ENCODE data around the gene WDR87.

WDR87 gene

DNA sequence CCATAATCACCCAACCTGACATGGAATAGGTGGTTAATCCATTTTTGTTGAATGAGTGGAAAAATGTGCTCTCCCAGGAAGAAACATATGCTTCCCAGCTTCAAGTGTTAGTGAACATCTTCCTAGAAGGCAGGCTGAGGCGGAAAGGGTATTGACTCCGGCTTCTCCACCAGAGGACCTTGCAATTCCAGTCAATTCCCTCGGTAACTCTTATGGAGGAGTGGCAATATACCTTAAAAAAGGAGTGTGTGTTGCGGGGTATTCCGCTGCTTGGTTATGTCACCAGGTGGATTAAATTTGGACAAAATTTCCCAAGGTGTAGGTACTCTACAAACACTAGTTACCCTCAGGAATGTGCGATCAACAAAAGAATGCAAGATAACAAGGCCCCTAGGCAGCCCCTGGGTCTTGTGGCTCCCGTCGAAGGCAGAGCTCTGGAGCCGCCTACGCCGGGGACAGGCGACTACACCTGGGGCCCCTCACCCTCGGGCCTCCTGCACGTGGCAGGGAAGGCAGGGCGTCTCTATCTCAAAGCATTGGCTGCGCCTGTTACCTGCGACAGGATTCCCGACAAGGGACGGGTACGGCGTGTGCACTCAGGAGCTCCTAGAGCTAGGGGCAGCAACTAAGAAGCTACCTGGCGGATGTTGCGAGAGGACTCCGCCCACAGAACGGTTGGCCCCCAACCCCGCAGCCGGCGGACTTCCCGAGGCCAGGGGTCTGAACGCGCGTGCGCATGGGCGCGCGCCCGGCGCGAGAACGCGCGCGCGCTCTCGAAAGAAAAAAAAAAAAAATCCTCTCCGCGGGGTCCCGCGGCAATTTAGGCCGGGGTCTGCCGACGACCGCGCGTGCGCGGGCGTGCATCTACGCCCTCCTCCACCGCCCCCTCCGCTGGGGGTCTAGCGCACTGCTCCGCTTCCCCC is at the start of gene WDR87:
TSS of gene WDR87 (minus strand) at position 649 of the 923 bp plus-strand sequence. CDS start 8,355 bp downstream, outside the sequence.
- no peak for DNase-seq (ENCODE audit: low read depth, low spot score)

DNA sequence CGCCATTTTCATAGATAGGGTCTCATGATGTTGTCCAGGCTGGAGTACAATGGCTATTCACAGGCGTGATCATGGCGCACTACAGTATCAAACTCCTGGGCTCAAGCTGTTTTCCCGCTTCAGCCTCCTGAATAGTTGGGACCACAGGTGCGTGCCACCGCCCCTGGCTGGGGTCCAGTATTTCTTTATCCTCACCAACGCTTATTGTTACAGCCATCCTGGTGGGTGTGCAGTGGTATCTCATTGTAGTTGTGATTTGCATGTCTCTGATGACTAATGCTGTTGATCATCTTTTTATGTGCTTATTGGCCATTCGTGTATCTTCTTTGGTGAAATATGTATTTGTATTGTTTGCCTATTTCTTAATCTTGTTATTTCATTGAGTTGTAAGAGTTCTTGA is 49.6 kb upstream of the WDR87 start:
- no peak for DNase-seq (ENCODE audit: low read depth, low spot score)

DNA sequence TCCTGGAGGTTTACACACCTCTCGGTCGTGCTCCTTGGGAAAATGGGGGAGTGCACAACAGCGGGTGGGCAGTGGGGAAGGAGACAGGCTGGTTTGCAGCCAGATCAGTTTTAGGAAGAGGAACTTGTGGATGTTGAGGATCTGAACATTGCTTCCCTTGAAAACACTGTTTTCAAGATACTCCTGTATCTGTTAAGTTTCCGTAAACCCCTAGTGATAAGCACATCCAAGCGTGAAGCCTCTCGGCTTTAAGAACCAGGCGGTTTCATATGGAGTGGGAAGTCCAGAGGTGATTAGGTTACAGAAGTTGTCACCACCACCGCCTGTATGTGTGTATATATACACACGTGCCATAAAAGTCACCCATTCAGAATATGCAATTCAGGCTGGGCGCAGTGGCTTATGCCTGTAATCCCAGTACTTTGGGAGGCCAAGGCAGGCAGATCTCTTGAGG is 48.1 kb upstream of the WDR87 start:
- DNase-seq (ENCODE audit: low read depth, low spot score) = no peak

DNA sequence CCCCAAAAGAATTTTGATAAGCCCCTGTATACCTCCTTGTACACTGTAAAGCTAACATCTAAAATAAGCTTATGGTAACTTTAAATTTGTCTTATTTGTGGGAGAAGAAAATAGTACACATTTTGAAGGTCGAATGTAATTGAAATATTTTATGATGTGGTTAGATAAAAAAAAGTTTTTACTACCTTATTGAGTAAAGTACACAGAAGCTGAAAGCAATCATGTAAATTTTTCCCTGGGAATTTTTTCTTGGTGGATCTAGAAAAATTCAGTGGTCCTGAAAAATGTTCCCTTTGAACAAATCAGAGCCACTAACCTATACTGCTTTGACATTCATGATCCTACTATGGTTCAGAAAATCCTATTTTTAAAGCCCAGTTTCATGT is 47.5 kb upstream of the WDR87 start:
- no peak for DNase-seq (ENCODE audit: low read depth, low spot score)

DNA sequence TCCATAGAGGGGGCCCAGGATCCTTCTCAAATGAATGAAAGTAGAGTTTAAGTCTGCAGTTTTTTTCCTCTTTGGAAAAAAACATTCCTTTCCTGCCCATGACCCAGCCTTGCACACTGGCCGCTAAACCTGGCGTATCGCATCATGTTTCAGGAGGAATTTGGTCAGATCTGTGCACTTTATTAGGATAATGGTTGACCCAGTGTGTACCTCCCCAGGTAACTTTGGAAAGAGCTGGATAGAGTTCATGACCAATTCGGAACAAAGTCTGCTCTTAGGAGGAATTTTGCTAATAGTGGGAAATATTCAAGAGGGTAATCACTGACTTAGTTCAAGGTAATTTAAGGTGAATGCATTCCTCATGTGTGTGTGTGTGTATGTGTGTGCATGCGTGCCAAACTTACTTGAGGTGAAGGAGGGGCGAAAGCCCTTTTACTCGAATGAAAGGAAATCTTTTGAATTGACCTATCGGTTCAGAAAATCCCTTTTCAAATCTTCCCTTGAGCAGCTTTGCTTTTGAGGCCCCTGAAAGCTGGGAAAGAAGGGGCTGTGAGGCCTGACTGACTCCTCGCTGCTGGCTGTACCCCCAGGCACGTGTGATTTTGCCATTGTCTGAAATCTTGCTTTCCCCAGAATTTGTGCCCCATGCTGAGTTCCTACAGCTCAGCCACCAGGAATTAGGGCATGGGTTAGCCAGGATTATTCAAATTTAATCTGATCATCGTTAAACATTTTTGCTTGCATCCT is 47.0 kb upstream of the WDR87 start:
- no peak for DNase-seq (ENCODE audit: low read depth, low spot score)

DNA sequence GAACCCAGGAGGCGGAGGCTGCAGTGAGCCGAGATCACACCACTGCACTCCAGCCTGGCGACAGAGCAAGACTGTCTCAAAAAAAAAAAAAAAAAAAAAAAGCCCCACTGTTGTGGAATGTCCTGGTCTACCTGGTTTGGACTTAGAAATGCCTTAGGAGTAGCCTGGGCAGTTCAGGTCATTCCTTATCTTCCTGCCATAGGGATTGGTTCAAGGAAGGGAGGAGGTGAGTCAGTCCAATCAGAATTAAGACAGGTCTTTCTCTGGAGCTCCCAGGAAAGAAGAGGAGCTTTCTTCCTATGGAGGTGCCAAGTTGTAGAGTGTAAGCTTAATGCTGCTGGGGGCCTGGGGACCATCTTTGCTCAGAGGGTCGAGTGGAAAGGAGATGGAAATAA is 45.4 kb upstream of the WDR87 start:
- DNase-seq (ENCODE audit: low read depth, low spot score) = no peak

DNA sequence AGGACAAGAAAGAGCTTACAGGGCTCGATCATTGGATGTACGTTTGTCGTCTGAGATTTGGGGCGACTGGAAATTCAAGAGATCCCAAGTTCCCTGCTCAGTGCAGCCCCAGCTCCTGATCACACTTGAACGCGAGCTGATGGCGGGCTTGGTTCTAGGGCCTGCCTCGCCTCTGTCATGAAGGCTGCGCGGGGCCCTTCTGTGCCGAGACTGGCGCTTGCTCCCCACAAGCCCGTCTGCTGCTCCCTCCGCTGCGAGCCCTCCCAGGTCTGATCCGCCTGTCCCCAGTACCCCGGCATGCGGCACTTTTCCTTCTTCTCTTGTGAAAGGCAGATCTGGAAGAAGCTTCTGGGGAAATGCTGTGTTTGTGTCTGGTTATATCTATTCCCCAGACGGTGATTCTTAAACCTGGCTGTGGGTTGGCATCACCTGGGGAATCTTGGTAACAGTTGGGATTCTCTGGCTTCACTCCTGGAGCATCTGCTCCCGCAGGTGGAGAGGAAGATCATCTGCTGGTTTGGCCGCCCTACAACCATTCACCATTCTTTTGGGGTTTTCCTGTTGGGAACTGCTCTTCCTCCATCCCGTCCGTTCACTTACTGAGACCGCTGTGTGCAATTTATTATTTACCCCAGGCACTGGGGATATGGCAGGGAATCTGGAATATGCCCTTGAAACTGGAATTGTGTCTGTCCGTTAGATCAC is 44.2 kb upstream of the WDR87 start:
- DNase-seq (ENCODE audit: low read depth, low spot score) = no peak

DNA sequence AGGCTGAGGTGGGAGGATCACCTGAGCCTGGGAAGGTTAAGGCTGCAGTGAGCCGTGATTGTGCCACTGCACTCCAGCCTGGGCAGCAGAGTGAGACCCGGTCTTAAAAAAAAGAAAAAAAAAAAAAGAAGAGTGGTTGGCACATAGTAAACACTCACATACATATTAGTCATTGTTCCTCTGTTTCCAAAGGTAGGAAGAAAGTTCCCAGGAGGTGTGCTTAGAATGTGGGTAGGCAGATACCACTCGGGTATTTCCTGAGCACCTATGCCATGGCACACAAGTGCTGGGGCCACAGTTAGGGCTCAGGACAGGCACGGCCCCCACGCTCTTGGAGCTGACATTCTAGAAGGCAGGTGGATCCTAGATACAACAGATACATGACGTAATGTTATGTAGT is 42.0 kb upstream of the WDR87 start:
- DNase-seq (ENCODE audit: low read depth, low spot score) = no peak

DNA sequence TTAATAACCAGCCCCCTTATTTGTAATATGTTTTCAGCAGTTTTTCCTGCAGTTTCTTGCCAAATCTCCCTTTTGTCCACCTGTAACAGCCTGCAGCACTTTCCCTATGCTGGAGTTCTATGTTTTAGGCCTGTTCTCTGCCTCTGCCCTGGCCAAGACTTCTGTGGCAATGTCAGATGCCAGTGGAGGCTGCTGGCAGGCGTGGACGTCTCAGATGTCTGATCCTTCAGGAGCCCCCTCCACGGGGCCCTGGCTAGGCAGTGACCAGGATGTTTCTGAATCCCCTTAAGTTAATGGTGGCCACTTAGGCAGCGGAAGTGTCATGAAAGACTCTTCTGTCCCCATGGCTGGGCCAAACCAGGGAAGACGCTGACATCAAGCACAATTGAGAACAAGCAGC is 41.4 kb upstream of the WDR87 start:
- no peak for DNase-seq (ENCODE audit: low read depth, low spot score)

DNA sequence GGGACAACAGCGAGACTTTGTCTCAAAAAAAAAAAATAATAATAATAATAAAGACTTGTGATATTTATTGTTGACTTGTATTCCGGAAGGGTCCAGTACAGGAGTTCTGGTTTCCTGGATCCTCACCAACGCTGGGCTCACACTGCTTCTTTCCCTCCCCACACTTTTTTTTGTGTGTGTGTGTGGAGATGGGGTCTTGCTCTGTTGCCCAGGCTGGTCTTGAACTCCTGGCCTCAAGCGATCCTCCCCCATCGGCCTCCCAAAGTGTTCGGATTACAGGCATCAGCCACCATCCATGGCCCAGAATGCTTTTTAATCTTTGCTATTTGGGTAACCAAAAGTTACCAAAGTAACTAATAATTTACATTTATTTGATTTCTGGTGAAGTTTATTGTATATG is 39.7 kb upstream of the WDR87 start:
- DNase-seq (ENCODE audit: low read depth, low spot score) = no peak

DNA sequence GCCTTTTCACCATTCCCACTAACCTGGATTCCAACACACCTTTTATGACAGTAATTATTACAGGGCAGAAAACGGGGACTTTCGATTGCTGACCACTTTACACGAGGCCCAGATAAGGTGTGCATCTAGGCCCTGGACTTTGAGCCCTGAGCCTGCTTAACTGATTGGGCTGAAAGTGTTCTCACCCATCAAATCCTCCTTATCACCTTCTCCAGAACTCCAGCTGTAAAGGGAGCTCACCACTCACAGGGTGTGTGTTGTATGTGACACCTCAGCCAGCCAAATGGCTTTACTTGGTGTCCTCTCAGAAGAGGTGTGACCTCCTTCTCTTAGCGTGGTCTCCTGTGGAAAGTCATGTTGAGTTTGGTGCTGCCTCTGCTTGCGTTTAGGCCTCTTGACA is 37.1 kb upstream of the WDR87 start:
- DNase-seq (ENCODE audit: low read depth, low spot score) = no peak

DNA sequence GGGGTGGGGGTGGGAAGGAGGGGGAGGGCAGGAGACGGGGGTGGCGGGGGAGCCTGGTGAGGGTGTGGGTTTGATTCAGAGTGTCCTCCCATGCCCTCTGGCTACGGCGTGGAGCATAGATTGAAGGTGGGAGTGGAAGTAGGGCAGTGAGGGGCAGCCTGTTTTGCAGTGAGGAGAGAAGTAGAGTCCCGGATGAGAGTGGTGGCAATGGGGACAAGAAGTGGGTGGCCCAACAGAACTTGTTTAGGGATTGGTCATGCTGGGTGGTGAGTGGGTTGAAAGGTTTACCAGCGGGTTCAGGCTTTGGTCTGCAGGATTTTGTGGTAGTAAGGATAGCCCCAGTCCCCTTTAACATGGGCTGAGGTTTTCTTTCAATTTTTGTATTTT is 36.1 kb upstream of the WDR87 start:
- no peak for DNase-seq (ENCODE audit: low read depth, low spot score)

DNA sequence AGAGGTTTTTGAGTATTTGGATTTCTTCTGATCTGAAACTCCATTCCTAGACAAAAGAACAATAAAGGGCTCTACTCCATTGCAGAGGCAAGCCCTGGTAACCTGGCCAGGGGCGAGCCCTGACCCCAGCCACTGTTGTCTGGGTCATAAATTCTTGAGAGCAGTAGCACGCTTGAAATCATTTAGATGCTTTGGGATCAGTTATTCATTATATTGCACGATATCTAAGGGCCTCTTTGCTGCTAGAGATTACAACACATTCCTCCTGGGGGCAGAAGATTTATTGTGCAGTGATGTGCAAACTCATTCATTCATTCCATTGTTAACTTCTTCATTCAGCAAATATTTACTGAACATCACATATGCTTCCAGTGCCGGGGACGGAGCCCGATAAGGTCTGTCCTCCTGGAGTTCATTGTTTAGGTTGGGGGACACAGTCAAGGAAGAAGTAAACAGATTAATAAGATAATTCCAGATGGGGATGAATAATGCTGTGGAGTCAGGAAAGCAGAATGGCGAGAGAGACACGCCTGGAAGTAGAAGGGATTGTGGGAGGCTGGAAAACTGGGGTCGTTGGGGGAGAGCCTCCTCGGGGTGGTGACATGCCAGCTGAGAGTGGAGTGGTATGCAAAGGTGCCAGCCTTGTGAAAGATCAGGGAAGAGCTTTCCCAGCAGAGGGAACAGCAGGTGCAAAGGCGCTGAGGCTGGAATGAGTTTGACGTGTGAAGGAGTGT is 35.6 kb upstream of the WDR87 start:
- DNase-seq (ENCODE audit: low read depth, low spot score) = no peak

DNA sequence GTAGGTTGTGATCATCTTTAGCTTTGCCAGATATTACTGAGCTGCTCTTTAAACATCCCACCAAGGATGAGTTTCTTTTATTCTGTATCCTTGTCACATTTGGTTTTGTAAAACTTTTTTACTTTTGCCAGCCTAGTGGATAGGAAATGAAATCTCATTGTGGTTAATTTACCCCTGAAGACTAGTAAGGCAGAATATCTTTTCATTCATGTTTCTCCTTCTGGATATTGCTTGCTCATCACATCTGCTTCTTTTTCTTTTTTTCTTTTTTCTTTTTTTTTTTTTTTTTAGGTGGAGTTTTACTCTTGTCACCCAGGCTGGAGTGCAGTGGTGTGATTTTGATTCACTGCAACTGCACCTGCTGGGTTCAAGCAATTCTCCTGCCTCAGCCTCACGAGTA is 32.0 kb upstream of the WDR87 start:
- no peak for DNase-seq (ENCODE audit: low read depth, low spot score)

DNA sequence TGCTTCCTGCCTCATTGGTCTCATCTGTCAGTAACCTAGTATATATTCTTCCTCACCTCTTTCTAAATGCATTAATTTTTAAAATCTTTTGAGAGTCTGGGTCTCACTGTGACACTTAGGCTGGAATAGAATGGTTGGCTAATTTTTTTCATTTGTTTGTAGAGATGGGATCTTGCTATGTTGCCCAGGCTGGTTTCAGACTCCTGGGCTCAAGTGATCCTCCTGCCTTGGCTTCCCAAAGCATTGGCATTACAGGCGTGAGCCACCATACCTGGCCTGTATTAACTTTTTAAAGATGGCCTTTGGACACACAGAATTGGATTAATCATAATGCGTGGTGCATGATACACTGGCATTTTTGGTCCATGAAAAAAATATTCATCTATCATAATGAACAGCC is 30.5 kb upstream of the WDR87 start:
- no peak for DNase-seq (ENCODE audit: low read depth, low spot score)

DNA sequence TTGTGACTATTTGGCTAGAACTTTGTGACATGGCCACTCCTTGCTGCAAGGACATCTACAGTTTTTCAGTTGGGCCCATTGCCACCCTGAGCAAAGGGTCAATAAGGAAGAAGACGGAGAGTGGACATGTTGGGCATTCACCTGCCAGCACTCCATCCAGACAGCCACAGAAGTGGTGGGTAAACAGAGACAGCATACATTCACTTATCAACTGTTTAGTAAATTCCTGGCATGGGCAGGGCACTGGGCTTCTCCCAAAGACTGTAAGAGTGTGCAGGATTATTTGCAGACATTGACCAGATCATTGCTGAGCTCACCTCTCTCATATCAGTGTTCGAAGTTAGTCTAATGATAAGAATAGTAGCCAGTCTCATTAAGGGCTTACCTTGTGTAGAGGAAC is 29.8 kb upstream of the WDR87 start:
- no peak for DNase-seq (ENCODE audit: low read depth, low spot score)

DNA sequence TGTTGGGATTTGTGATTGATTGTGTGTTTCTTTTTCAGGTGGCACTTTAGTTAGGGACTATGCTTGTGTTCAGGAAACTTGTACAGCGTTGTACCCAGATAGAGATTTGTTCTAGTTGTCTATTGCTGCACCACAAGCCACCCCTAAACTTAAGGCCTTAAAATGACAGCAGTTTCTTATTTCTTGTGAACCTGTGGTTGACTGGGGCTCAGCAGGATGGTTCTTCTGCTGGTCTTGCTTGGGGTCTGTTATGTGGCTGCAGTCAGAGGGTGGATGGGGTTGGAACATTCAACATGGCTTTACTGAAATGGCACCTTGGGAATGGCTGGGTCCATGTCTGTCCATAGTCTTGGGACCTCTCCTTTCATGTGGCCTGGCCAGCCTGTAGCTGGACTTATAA is 28.9 kb upstream of the WDR87 start:
- no peak for DNase-seq (ENCODE audit: low read depth, low spot score)

DNA sequence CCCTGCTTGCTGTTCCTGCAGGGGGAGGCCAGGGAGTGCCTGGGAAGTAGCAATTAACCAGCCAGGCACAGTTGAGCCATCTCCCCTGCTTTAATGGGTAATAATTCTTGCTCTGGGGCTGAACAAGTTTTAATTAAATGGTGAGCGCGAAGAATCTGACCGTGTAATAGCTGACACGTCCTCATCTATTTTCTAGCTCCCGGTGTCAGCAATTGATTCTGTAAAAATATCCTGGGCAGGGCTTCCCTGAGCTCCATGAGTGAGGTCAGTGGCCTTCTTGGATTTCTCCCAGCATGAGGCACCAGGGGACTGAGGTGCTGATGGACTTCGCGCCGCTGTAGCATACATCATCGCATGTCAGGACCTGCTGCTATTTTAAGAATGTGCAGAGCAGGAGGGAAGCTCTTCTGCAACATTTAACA is 27.6 kb upstream of the WDR87 start:
- DNase-seq (ENCODE audit: low read depth, low spot score) = no peak

DNA sequence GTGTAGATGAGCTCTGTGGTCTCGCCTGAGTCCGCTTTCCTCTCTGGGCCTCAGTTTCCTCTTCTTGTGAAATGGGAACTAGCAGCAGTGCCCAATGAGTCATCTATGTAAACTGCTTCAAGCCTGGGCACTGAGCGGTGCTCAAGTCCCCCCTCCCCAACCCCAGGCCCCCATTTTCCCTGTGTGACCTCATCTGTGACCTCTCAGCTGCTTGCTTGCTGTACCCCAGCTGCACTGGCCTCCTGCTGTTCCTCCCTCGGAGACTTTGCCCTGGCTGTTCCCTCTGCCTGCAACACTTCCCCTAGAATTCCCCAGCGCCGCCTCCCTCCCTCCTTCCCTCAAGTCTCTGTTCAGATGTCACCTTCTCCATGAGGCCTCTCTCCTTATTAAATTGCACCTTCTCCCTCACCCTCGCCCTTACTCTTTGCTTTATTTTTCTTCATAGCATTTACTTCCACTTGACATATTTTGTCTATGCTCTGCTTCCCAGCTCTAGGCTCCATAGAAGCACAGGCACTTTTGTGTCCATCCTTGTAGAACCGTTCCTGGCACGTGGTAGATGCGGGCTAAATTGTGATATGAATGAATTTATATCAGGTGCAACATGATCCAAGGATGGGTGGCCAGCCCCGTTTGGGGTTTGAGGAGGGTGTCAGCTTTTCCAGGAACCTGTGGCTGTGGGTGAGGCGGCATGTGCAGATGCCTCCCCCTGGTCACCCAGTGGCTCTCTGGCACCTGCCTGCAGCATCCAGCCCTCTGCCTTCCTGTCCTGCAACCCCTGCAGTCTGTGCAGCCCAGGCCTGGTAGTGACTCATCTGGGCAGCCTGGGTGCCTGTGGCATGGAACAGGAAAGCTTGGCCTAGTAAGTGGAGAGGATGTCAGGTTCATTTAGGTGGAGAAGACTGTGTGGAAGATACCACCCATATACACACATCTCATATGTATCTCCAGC is 26.9 kb upstream of the WDR87 start:
- DNase-seq (ENCODE audit: low read depth, low spot score) = no peak

DNA sequence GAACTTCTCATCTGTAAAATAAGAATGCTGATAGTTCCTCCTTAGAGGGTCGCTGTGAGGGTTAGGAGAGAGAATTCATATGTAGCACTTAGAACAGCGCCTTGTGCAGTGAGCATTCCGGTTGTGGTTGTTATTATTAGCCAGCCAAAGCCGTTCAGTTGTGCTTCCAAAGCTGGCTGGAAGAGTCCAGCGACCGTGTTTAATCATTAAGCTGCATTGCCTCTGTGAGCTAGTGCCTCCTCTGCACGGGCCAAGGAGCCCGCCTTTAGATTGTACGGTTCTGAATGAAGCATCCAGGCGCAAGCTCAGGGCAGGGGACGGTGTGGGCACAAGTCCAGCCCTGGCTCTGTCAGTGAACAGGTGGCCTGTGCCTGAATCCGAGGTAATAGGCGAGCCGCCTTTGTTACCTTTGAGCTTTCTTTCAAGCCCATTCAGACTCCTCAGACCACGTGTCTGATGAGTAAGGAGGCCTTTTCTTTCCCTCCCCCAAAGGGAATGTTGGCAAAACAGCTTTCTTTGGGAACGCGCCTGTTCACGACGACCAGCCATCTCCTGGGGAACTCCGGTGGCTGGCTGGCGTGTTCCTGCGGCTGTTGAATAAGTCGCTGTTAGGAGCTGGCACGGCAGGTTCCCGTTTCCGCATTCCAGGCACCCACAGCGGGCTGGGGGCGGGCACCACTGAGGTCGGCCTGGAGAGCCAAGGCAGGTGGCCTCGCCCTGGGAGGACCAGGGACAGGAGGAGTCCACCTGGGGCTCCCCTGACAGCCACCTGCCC is 25.7 kb upstream of the WDR87 start:
- no peak for DNase-seq (ENCODE audit: low read depth, low spot score)
